ENCODE measurements around the gene CYP2C9.

DNA sequence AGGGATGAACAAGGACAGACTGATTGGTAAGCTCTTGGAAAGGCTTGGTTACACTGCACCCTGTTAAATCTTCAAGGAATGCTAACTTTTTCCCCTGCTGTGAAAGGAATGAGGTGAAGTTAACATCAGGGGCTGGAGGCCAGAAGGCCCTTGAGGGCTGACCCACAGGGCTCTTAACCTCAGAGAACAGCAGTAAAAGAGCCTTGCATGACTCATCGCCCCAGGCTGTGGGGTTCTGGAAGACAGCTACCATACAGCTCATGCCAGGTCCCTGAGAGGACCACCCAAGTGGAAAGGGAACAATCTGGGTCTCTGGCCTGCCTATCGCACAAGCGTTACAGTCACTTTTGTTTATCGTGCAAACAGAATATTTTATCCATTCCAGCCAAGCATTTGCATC, 54.4 kb downstream of the CYP2C9 start:
- TF ChIP-seq, protein P1, sequence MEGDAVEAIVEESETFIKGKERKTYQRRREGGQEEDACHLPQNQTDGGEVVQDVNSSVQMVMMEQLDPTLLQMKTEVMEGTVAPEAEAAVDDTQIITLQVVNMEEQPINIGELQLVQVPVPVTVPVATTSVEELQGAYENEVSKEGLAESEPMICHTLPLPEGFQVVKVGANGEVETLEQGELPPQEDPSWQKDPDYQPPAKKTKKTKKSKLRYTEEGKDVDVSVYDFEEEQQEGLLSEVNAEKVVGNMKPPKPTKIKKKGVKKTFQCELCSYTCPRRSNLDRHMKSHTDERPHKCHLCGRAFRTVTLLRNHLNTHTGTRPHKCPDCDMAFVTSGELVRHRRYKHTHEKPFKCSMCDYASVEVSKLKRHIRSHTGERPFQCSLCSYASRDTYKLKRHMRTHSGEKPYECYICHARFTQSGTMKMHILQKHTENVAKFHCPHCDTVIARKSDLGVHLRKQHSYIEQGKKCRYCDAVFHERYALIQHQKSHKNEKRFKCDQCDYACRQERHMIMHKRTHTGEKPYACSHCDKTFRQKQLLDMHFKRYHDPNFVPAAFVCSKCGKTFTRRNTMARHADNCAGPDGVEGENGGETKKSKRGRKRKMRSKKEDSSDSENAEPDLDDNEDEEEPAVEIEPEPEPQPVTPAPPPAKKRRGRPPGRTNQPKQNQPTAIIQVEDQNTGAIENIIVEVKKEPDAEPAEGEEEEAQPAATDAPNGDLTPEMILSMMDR (IDR thresholded peaks at IDR 0.05), result no peak
- TF ChIP-seq POLR2A (IDR thresholded peaks at IDR 0.05), result no peak
